CD4-positive, alpha-beta T cell (primary cell): ENCODE data around the gene ASMT. TPM values are rescaled to one million over a fixed set of nuclear protein-coding genes. Genes with fewer than 3 reads are reported as not detected.
"Not testable (repeated sequence)": the region's sequence is repeated elsewhere in the genome, so short reads cannot be mapped to it uniquely, and the experiment has no call there.

ENCODE experiments used
- ATAC-seq: fragments of 200-7000 bp; cut with Tn5 transposase; one replicate; pipeline ENCODE4 v1.10.0; 2022; ENCODE audit warnings: mild to moderate bottlenecking; ENCODE audit not compliant: poor library complexity
- CTCF ChIA-PET: fragments of 350-600 bp; sonication (Branson Sonifier 250); formaldehyde crosslinking; loops from one replicate; lab custom pipeline; 2021; ENCODE audit warnings: antibody characterized with exemption, inconsistent platforms; lab: Charles Lee
- POLR2A ChIA-PET: fragments of 350-600 bp; sonication (Branson Sonifier 250); formaldehyde crosslinking; loops from one replicate; lab custom pipeline; 2021; ENCODE audit warnings: antibody characterized with exemption, inconsistent platforms; lab: Charles Lee
- DNase-seq, 14 experiments: peaks; one replicate each; pipeline ENCODE4 v3.0.0-alpha.2; 2013 to 2020; ENCODE audit warnings: mixed read lengths in 2 of 14
- H3K27ac ChIP-seq, 2 donors: one replicate each; pipeline versions ENCODE4 v1.5.1 to v1.7.0; 2013; ENCODE audit warnings: low read length in 2 of 2, low read depth in 1 of 2, mild to moderate bottlenecking in 1 of 2
- H3K27me3 ChIP-seq, 2 experiments: 1 replicate in 1 of 2; 2 replicates in 1 of 2; pipeline versions ENCODE4 v1.6.1 to v1.7.0; 2013; ENCODE audit warnings: low read length in 2 of 2, control low read depth in 1 of 2, mild to moderate bottlenecking in 1 of 2, moderate library complexity in 1 of 2; ENCODE audit not compliant: insufficient read depth in 2 of 2, control insufficient read depth in 1 of 2
- H3K36me3 ChIP-seq: one replicate; pipeline ENCODE4 v1.6.1; 2013; ENCODE audit warnings: low read length, control low read depth; ENCODE audit not compliant: insufficient read depth
- H3K4me1 ChIP-seq: one replicate; pipeline ENCODE4 v1.6.1; 2013; ENCODE audit warnings: low read length, control low read depth; ENCODE audit not compliant: insufficient read depth
- H3K4me3 ChIP-seq: one replicate; pipeline ENCODE4 v1.5.1; 2013; ENCODE audit warnings: mild to moderate bottlenecking, low read length, moderate library complexity
- H3K9me3 ChIP-seq, 2 experiments: 1 replicate in 1 of 2; 2 replicates in 1 of 2; pipeline versions ENCODE4 v1.6.1 to v1.7.0; 2013; ENCODE audit warnings: low read length in 2 of 2, mild to moderate bottlenecking in 2 of 2, control low read depth in 1 of 2, moderate library complexity in 1 of 2; ENCODE audit not compliant: control insufficient read depth in 1 of 2, insufficient read depth in 1 of 2
- H3K27ac Mint-ChIP-seq: one replicate; pipeline ENCODE4 v1.8.0; 2020; ENCODE audit warnings: mixed read lengths
- H3K27me3 Mint-ChIP-seq: one replicate; pipeline ENCODE4 v1.8.0; 2021; ENCODE audit warnings: mixed read lengths
- H3K36me3 Mint-ChIP-seq: one replicate; pipeline ENCODE4 v1.8.0; 2021; ENCODE audit warnings: low read depth, mixed read lengths
- H3K4me1 Mint-ChIP-seq: one replicate; pipeline ENCODE4 v1.8.0; 2021; ENCODE audit warnings: low read depth, mixed read lengths
- H3K4me3 Mint-ChIP-seq: one replicate; pipeline ENCODE4 v1.8.0; 2020; ENCODE audit warnings: mild to moderate bottlenecking, mixed read lengths
- H3K9me3 Mint-ChIP-seq: one replicate; pipeline ENCODE4 v1.8.0; 2020; ENCODE audit warnings: mixed read lengths
- intact Hi-C, 2 experiments: fragments of 100-400 bp; cut with DNase I in 1 of 2; cut with micrococcal nuclease in 1 of 2; formaldehyde crosslinking; loops; one replicate each; pipeline versions ENCODE4 v1.15.1 to v1.9.0; 2023 to 2025; cut with DNase I, micrococcal nuclease
- polyA plus RNA-seq, 2 donors: library from polyadenylated mRNA; unstranded; fragments of 120-200 nt; gene quantifications; one replicate each; pipeline ENCODE4 v1.2.1, GENCODE V29; 2013
- total RNA-seq, 174 experiments: library from RNA in 2 of 174; stranded (reverse) in 2 of 174; gene quantifications; one replicate each; pipeline ENCODE4 v1.2.3 and lab custom pipeline; 2021 to 2026
- TF ChIP-seq, protein P1 (sequence below): fragments of 200-600 bp; IDR thresholded peaks from one replicate; pipeline ENCODE4 v1.8.0; 2022; ENCODE audit warnings: antibody characterized with exemption, mild to moderate bottlenecking

ASMT gene
- total RNA-seq (under 1 TPM; 0.36 to 0.50 TPM), total RNA-seq (lab: John Stamatoyannopoulos, UW) (0 to 0.85 (median 0.14) reads per million in 172 experiments)
- polyA plus RNA-seq (2013, experiment 1 of 2): 0.21 TPM
- polyA plus RNA-seq (2013, experiment 2 of 2): 0.24 TPM

- ATAC-seq: no peak
- Mint-ChIP-seq H3K9me3 (no peaks in the 10 kb centered on the region), H3K4me1 (no peaks in the 10 kb centered on the region), H3K36me3 (no peaks in the 10 kb centered on the region), H3K27me3 (no peaks in the 10 kb centered on the region), H3K27ac (no peak within 1 kb of the TSS), H3K4me3 (no peak within 1 kb of the TSS)
- Histone ChIP-seq H3K9me3 (no peaks in the 10 kb centered on the region), H3K27ac (no peak within 1 kb of the TSS), H3K4me1 (no peaks in the 10 kb centered on the region), H3K27me3 (no peaks in the 10 kb centered on the region), H3K36me3 (no peaks in the 10 kb centered on the region), H3K4me3 (no peak within 1 kb of the TSS)
- POLR2A ChIA-PET: no interaction called here
- no peak for DNase-seq
- TF ChIP-seq, protein P1, sequence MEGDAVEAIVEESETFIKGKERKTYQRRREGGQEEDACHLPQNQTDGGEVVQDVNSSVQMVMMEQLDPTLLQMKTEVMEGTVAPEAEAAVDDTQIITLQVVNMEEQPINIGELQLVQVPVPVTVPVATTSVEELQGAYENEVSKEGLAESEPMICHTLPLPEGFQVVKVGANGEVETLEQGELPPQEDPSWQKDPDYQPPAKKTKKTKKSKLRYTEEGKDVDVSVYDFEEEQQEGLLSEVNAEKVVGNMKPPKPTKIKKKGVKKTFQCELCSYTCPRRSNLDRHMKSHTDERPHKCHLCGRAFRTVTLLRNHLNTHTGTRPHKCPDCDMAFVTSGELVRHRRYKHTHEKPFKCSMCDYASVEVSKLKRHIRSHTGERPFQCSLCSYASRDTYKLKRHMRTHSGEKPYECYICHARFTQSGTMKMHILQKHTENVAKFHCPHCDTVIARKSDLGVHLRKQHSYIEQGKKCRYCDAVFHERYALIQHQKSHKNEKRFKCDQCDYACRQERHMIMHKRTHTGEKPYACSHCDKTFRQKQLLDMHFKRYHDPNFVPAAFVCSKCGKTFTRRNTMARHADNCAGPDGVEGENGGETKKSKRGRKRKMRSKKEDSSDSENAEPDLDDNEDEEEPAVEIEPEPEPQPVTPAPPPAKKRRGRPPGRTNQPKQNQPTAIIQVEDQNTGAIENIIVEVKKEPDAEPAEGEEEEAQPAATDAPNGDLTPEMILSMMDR: no peak
- CTCF ChIA-PET: no interaction called here
- intact Hi-C loops: no loop called here
Measured at GRCh38 chrX:1614927-1615326, at the start of gene ASMT. Gene ASMT, plus strand, starts transcription at chrX:1615059. Its CDS starts 141 bp downstream, at chrX:1615200.

DNA sequence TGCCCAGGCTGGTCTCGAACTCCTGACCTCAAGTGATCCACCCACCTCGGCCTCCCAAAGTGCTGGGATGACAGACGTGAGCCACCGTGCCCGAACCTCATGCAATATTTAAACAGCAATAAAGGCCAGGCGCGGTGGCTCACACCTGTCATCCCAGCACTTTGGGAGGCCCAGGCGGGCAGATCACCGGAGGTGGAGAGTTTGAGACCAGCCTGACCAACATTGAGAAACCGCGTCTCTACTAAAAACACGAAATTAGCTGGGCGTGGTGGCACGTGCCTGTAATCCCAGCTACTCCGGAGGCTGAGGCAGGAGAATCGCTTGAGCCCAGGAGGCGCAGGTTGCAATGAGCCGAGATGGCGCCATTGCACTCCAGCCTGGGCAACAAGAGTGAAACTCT, 40.7 kb upstream of the ASMT start:
- CTCF ChIA-PET, H3K4me3 ChIP-seq, H3K9me3 Mint-ChIP-seq, DNase-seq, H3K27ac ChIP-seq, H3K27me3 Mint-ChIP-seq, ATAC-seq, POLR2A ChIA-PET, H3K36me3 Mint-ChIP-seq, H3K27me3 ChIP-seq, H3K27ac Mint-ChIP-seq, intact Hi-C loops, H3K9me3 ChIP-seq, H3K4me3 Mint-ChIP-seq, H3K36me3 ChIP-seq: not testable (repeated sequence)
- peaks cover 69% of the 10 kb centered on the region for H3K4me1 ChIP-seq
- H3K4me1 Mint-ChIP-seq: peaks cover 28% of the 10 kb centered on the region

DNA sequence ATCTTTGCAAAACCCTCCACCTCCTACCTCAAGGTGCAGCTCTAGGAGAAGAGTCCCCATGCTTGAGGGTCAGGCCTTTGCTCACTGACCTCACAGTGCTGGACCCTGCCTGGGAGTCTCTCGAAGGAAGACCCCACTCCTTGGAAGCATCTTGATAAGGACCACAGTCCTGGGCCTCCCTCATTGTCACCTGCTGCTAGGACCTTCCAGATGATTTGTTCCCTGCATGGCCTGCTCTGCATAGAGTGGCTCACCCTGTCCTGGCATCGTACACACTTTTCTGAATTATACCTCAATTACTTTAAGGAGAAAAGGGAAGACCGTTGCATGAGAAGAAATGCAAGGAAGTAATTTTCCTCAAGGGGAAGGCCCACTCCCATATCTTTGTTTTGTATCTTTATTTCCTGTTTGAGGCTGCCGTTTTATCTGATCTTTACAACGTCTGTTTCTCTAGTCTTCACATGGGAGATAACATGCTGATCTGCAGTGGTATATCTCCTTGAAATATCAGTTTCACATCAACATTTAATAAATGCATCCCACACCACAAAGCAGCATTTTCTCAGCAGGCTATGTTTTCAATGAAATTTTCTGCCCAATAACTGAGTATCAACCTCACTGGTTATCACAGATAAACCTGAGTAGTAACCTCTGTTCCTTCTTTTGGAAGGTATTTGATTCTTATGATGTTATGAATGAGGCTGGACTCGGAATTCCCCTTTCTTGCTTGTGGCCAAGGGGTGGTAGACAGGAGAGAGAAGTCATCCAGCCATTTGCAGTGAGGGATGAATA, 38.5 kb upstream of the ASMT start:
- peak overlapping the region; percentile 29 to 50 for H3K27ac ChIP-seq
- H3K4me3 Mint-ChIP-seq: no peak overlapping the region
- DNase-seq: peak in 3 of 14 experiments; percentile 64 to 78 (median 70)
- POLR2A ChIA-PET: no interaction called here
- no peaks in the 10 kb centered on the region for H3K9me3 ChIP-seq
- peaks cover 14% of the 10 kb centered on the region for H3K4me1 Mint-ChIP-seq
- intact Hi-C loops: loop anchor here in 1 of 2 experiments (2.0 kb wide), 2 partner anchors 22 to 40 kb away; partner anchors contain the start of gene P2RY8
- no peaks in the 10 kb centered on the region for H3K27me3 Mint-ChIP-seq
- TF ChIP-seq, protein P1: no peak
- no peaks in the 10 kb centered on the region for H3K36me3 Mint-ChIP-seq
- no peaks in the 10 kb centered on the region for H3K9me3 Mint-ChIP-seq
- H3K27me3 ChIP-seq: no peaks in the 10 kb centered on the region
- no peak overlapping the region for H3K27ac Mint-ChIP-seq
- peaks cover 54% of the 10 kb centered on the region for H3K4me1 ChIP-seq
- CTCF ChIA-PET: no interaction called here
- peak; percentile 70 for ATAC-seq
- H3K36me3 ChIP-seq: no peaks in the 10 kb centered on the region
- H3K4me3 ChIP-seq: peak overlapping the region; percentile 9
